ENCODE measurements around the gene COX8A.

The COX8A gene

GRCh38 chr11:63997104-63997700 is 22.8 kb downstream of the COX8A start:
- TF ChIP-seq GLIS3 (CRISPR knock-in tag; IDR thresholded peaks at IDR 0.05) (no peak), CSDC2 (CRISPR knock-in tag; IDR thresholded peaks at IDR 0.05) (no peak), ZNF70 (CRISPR knock-in tag; IDR thresholded peaks at IDR 0.05) (no peak), SNAI2 (CRISPR knock-in tag; IDR thresholded peaks at IDR 0.05) (no peak), ZC3H10 (CRISPR knock-in tag; IDR thresholded peaks at IDR 0.05) (no peak), RARB (CRISPR knock-in tag; IDR thresholded peaks at IDR 0.05) (no peak), PPARA (CRISPR knock-in tag; IDR thresholded peaks at IDR 0.05; ENCODE audit: borderline replicate concordance) (no peak), TCF4 (CRISPR knock-in tag; IDR thresholded peaks at IDR 0.05; ENCODE audit: borderline replicate concordance) (no peak), OSR1 (CRISPR knock-in tag; IDR thresholded peaks at IDR 0.05) (no peak), BACH2 (CRISPR knock-in tag; IDR thresholded peaks at IDR 0.05; ENCODE audit: borderline replicate concordance) (no peak), TSHZ2 (CRISPR knock-in tag; IDR thresholded peaks at IDR 0.05) (no peak), ZFP30 (CRISPR knock-in tag; IDR thresholded peaks at IDR 0.05) (no peak), TOX (CRISPR knock-in tag; IDR thresholded peaks at IDR 0.05; ENCODE audit: borderline replicate concordance) (no peak), ZNF565 (CRISPR knock-in tag; conservative IDR thresholded peaks at IDR 0.05; ENCODE audit: low read depth) (no peak), ESRRG (CRISPR knock-in tag; IDR thresholded peaks at IDR 0.05) (no peak), ZNF8 (CRISPR knock-in tag; IDR thresholded peaks at IDR 0.05) (no peak)
- ATAC-seq: no peak

DNA sequence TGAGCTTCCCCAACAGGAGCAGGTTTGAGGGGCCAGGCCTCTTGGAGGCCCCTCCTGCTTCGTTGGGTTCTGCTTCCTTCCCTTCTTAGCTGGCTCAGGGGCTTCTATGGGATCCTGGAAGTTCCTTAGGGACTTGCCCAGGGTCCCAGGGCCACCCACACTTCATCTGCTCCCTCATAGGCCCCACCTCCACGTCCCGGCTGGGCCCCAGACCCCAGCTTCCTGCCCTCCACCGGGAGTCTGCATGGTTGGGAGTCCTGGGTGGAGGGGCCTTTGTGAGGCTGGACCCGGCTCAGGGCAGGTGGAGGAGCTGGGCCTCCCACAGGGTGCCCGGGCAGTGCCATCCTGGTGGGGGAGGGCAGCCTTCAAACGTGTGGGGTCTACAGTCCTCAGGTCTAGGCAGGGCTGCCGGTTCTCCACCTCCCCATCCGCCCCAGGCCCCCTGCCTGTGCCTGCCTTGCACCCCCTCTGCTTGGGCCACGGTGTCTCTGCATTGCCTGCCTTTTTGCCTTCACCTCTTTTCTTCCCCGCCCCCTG is 23.4 kb downstream of the COX8A start:
- no peak for ATAC-seq
- TF ChIP-seq ISL1 (CRISPR knock-in tag; IDR thresholded peaks at IDR 0.05) (no peak), GLIS3 (CRISPR knock-in tag; IDR thresholded peaks at IDR 0.05) (no peak), TOX (CRISPR knock-in tag; IDR thresholded peaks at IDR 0.05; ENCODE audit: borderline replicate concordance) (no peak), ZFP30 (CRISPR knock-in tag; IDR thresholded peaks at IDR 0.05) (no peak), PATZ1 (CRISPR knock-in tag; IDR thresholded peaks at IDR 0.05; ENCODE audit: borderline replicate concordance) (no peak), ZC3H10 (CRISPR knock-in tag; IDR thresholded peaks at IDR 0.05) (no peak), PPARA (CRISPR knock-in tag; IDR thresholded peaks at IDR 0.05; ENCODE audit: borderline replicate concordance) (no peak)
- TF ChIP-seq, protein P1, sequence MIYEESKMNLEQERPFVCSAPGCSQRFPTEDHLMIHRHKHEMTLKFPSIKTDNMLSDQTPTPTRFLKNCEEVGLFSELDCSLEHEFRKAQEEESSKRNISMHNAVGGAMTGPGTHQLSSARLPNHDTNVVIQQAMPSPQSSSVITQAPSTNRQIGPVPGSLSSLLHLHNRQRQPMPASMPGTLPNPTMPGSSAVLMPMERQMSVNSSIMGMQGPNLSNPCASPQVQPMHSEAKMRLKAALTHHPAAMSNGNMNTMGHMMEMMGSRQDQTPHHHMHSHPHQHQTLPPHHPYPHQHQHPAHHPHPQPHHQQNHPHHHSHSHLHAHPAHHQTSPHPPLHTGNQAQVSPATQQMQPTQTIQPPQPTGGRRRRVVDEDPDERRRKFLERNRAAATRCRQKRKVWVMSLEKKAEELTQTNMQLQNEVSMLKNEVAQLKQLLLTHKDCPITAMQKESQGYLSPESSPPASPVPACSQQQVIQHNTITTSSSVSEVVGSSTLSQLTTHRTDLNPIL (CRISPR knock-in tag; IDR thresholded peaks at IDR 0.05; ENCODE audit: low read depth): no peak

- TF ChIP-seq ISL1 (CRISPR knock-in tag; IDR thresholded peaks at IDR 0.05) (no peak), CSDC2 (CRISPR knock-in tag; IDR thresholded peaks at IDR 0.05) (no peak), ZFP30 (CRISPR knock-in tag; IDR thresholded peaks at IDR 0.05) (no peak), PATZ1 (CRISPR knock-in tag; IDR thresholded peaks at IDR 0.05; ENCODE audit: borderline replicate concordance) (no peak), BACH2 (CRISPR knock-in tag; IDR thresholded peaks at IDR 0.05; ENCODE audit: borderline replicate concordance) (no peak), ZNF70 (CRISPR knock-in tag; IDR thresholded peaks at IDR 0.05) (no peak)
- ATAC-seq: peak; percentile 3
These were observed 24.3 kb downstream of the COX8A start for GRCh38 chr11:63998558-63999348.

All from SK-N-SH treated with all-trans-retinoic acid at 6 μM for 48 hours (cell line).